Posterior cingulate gyrus (tissue), 11 donors: Measurements from ENCODE around the gene ADAMTS13.

Source experiments
- DNase-seq, 10 donors: peaks; one replicate each; pipeline versions ENCODE4 v3.0.0 to v3.0.0-alpha.2; 2020 to 2021; ENCODE audit warnings: mixed read lengths in 3 of 10
- intact Hi-C: fragments of 100-400 bp; cut with DNase I; formaldehyde crosslinking; loops from one replicate; pipeline ENCODE4 v1.15.1; 2023

The ADAMTS13 gene

DNA sequence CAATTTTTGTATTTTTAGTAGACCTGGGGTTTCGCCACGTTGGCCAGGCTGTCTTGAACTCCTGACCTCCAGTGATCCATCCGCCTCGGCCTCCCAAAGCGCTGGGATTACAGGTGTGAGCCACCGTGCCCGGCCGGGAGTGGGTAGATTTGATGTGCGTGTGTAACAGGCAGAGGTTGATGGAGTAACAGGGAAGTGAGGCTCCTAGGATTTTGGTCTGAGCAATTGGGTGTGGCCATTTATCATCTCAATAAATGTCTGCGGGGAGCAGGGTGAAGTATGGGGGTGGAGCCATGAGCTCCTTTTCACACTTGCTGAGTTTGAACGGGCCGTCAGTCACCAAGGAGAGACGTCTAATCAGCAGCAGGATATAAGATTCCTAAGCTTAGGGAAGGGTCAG, 3.2 kb upstream of the ADAMTS13 start:
- DNase-seq: no peak
- intact Hi-C loops: loop anchor here (10.0 kb wide), 1 partner anchor 64 kb away; the partner anchor contains the start of genes SURF1 and SURF2

DNA sequence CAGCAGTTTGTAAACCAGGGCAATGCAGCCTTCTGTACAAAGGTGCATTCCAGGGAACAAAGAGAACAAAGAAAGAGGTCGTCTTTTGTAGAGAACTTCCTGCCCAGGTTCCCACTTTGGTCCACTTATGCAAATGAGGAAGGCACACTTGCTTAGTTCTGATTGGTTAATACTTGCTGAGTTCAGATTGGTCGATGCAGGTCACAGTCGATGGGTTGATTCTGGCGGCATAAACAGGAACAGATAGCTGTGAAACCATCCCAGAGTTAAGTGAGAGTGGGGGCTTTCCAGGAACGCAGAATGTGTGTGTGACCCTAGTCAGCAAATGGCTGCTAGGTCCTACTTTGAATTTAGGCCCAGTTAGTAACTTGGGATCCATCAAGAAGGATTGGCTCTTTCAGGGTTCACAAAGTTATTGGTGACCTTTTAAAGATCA, 1.8 kb upstream of the ADAMTS13 start:
- intact Hi-C loops: no loop called here
- DNase-seq: no peak

DNA sequence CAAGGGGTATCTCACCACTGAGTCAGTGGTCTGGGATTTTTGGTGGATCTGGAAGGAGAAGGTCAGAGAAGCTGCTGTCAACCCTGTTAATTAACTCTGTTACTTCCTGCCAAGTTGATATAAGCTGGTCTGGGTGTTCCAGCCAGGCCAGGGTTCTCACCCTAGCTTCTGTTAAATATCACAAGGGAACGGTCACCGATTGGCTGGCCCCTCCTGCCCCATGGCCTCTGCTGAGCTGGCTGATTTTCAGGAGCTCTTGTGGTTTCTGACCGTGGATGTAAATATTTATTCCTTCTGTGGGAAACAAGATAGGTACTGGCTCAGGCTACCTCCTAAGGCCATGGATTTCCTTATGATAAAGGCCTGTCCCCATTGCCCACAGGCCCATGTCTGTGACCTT, 1.0 kb downstream of the ADAMTS13 start:
- intact Hi-C loops: no loop called here
- no peak for DNase-seq

DNA sequence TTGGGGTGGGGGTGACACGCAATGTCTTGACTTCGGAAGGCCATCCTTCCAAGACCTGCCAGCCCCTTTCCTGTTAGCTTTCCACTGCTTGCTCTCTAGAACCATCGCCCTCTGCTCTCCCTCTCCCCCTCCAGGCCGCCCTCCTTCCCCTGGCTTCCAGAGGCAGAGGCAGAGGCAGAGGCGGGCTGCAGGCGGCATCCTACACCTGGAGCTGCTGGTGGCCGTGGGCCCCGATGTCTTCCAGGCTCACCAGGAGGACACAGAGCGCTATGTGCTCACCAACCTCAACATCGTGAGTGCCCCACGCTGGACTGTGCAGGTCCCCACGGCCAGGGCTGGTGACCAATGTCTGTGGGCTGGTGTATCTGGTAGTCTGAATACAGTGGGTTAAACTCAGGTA, 2.0 kb downstream of the ADAMTS13 start:
- intact Hi-C loops: no loop called here

DNA sequence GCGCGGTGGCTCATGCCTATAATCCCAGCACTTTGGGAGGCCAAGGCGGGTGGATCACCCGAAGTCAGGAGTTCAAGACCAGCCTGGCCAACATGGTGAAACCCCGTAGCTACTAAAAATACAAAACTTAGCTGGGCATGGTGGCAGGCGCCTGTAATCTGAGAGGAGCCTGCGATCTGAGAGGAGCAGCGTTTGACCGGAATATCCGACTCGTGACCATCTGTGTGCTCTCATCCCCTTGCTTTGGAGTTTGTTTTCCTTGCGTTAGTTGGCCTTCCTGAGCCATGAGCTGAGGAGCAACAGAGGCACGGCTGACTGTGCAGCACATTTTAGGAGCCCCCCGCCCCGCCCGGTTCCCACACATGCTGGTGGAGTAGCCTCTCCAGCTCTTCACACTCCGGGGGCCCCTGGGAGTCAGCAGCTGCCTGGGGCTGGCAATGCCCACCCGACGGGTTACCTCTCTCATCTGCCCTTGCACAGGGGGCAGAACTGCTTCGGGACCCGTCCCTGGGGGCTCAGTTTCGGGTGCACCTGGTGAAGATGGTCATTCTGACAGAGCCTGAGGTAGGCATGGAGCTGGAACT, 3.0 kb downstream of the ADAMTS13 start:
- intact Hi-C loops: no loop called here

More for the DNA sequence above, 2.0 kb downstream of the ADAMTS13 start:
- DNase-seq: no peak

DNA sequence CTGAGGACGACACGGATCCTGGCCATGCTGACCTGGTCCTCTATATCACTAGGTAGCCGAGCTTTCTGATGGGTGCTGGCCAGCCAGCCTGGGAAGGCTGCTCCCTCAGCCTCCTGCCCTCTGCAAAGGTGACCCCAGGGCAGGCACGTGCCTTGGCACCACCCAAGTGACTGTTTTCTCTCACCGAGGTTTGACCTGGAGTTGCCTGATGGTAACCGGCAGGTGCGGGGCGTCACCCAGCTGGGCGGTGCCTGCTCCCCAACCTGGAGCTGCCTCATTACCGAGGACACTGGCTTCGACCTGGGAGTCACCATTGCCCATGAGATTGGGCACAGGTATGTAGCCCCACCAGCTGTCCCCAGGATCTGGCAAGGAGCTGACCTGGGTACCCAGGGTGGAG, 3.8 kb downstream of the ADAMTS13 start:
- no peak for DNase-seq
- intact Hi-C loops: no loop called here

More for the DNA sequence above, 3.0 kb downstream of the ADAMTS13 start:
- DNase-seq: no peak

GRCh38 chr9:133427658-133428348, 5.6 kb downstream of the ADAMTS13 start:
- no peak for DNase-seq
- intact Hi-C loops: no loop called here

DNA sequence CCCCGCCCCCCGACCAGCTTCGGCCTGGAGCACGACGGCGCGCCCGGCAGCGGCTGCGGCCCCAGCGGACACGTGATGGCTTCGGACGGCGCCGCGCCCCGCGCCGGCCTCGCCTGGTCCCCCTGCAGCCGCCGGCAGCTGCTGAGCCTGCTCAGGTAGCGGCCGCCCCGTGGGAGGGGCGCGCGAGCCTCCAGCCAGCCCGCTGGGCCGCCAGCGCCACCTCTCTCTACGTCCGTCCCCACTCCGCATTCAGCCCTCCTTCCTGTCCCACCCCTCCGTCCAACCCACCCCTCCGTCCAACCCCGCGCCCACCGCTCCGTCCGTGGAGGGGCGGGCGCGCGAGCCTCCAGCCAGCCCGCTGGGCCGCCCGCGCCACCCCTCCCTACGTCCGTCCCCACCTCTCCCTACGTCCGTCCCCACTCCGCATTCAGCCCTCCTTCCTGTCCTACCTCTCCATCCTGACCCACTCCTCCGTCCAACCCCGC, 6.5 kb downstream of the ADAMTS13 start:
- no peak for DNase-seq
- intact Hi-C loops: no loop called here

- no peak for DNase-seq
- intact Hi-C loops: no loop called here
Measured at GRCh38 chr9:133429214-133429613, 7.0 kb downstream of the ADAMTS13 start.

DNA sequence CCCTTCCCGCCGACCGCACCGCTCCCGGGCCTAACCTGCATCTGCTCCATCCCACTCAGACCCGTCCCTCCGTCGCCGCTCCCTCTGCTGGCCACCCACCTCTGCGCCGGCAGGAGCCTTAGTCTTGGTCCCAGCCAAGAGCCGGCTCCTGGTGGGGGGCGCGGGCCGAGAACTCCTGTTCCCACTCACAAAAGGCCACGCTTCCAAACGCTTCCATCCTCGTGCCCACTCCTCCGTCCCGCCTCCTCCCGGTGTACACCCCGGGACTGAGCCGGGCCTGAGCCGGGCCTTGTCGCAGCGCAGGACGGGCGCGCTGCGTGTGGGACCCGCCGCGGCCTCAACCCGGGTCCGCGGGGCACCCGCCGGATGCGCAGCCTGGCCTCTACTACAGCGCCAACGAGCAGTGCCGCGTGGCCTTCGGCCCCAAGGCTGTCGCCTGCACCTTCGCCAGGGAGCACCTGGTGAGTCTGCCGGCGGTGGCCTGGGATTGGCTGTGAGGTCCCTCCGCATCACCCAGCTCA, 7.5 kb downstream of the ADAMTS13 start:
- DNase-seq: no peak
- intact Hi-C loops: no loop called here

DNA sequence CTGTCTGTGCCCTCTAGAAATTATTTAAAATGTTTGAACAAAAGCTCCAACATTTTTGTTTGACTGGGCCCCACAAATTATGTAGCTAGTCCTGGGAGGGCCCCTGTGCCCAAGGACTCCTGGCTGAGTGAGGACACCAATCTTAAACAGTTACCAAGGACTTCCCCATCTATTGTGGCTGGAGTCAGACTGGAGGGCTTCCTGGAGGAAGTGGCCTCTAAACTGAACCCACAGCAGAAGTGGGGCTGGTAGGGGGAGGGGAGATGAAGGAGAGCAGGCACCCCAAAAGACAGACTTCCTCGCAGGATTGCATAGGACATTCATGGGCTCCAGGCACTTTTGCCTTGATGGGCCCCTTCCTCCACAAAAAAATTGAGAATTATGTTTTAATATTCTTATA, 8.1 kb downstream of the ADAMTS13 start:
- intact Hi-C loops: no loop called here
- DNase-seq: no peak

- intact Hi-C loops: no loop called here
- DNase-seq: no peak
Measured at GRCh38 chr9:133433351-133433843, 11.2 kb downstream of the ADAMTS13 start.

GRCh38 chr9:133436681-133437080, 14.5 kb downstream of the ADAMTS13 start:
- intact Hi-C loops: no loop called here
- DNase-seq: no peak

DNA sequence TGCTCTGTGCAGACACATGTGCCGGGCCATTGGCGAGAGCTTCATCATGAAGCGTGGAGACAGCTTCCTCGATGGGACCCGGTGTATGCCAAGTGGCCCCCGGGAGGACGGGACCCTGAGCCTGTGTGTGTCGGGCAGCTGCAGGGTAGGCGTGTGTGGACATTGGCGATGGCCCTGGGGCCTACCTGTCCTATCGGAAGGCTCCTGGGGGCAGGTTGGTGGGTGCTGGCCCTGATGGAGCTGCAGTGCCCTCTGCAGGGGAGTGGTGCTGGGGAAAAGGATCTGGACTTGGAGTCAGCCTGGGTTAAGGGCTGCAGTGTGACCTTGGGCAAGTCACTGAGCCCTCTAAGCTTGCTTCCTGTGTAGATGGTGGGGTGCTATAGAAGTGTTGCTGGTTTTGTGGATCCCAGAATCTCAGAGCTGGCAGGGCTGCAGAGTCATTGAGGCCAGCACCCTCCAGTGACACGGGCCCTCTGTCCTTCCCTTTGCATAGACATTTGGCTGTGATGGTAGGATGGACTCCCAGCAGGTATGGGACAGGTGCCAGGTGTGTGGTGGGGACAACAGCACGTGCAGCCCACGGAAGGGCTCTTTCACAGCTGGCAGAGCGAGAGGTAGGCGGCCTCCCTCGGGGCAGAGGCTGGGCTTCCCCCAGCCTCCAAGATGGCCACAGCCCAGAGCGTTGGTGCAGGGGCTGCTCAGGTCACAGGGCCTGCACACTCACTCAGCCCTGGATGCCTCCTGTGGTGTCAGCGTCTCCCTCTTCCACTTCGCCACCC, 15.8 kb downstream of the ADAMTS13 start:
- no peak for DNase-seq
- intact Hi-C loops: no loop called here

GRCh38 chr9:133439337-133439736, 17.2 kb downstream of the ADAMTS13 start:
- DNase-seq: no peak
- intact Hi-C loops: no loop called here

- DNase-seq: peak in 1 of 10 donors; percentile 51
- intact Hi-C loops: no loop called here
Measured at GRCh38 chr9:133440874-133441273, 18.7 kb downstream of the ADAMTS13 start.

DNA sequence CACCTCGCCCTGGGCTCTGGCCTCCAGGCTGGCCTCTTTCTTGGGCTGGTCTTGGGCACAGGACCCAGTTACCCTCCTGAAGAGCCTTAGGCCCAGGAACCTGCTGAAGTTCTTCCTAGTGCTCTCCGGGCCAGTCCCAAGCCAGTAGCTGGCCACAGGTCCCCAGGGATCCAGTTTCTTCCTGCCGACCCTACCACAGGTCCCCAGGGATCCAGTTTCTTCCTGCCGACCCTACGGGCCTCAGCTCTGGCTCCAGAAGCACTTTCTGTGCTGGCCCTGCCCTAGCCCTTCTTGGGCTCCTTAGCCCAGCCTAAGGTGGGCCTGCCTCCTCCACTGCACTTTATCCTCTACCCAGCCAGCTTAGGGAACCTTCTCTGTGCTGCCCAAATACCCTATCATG, 19.4 kb downstream of the ADAMTS13 start:
- DNase-seq: no peak
- intact Hi-C loops: no loop called here

- intact Hi-C loops: no loop called here
- DNase-seq: no peak
Measured at GRCh38 chr9:133443248-133443647, 21.1 kb downstream of the ADAMTS13 start.

GRCh38 chr9:133443982-133444381, 21.8 kb downstream of the ADAMTS13 start:
- intact Hi-C loops: no loop called here
- no peak for DNase-seq

DNA sequence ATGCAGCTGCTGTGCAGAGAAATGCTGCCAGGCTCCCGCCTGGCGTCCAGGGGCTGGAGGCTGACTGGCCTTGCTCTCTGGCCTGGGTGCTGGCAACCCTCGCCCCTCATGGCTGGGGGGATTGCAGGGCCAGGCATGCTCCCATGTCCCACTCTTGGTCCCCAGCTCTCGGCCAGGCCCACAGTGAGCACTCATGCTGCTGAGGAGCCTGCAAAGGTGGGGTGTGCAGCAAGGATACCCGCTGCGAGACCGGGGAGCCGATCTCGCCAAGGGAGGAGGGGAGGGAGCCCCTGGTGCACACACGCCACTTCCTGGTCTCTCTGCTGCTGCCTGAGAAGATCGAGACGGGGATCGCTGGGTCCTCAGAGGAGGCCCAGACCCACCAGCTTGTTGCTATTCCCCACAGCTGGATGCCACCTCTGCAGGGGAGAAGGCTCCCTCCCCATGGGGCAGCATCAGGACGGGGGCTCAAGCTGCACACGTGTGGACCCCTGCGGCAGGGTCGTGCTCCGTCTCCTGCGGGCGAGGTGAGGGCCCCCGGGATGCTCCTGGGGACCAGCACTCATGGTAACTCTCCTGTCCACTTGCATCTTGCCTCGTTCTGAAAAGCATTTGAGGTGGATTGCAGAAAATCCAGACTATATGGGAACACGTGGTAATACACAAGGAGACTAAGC, 23.3 kb downstream of the ADAMTS13 start:
- peak in 1 of 10 donors; percentile 71 for DNase-seq
- intact Hi-C loops: no loop called here
